GM18867 (cell line): ENCODE data around the gene AGBL4.

Source experiments
- ATAC-seq: cut with Tn5 transposase; IDR thresholded peaks from one replicate; pipeline ENCODE4 v1.9.1; 2021; ENCODE audit warnings: mild to moderate bottlenecking, moderate library complexity; ENCODE audit not compliant: unreplicated experiment

The AGBL4 gene

DNA sequence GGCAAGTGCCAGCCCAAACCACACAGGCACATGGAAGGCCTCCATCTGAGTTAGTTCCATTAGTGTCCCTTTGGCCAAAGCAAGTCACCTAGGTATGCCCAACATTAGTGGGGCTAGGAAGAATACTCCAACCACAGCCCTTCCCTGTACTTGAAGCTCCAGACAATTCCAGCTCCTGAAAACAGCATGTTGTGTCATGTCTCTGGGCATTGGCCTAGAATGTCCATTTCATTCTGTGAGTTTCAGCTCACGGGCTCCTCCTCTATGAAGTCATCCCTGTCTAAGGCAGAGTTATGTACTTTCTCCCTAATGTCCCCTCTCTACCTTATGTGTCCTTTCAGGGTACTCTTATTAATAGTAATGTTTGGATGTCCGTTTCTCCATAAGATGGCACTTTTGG is 1455.3 kb downstream of the AGBL4 start:
- no peak for ATAC-seq

DNA sequence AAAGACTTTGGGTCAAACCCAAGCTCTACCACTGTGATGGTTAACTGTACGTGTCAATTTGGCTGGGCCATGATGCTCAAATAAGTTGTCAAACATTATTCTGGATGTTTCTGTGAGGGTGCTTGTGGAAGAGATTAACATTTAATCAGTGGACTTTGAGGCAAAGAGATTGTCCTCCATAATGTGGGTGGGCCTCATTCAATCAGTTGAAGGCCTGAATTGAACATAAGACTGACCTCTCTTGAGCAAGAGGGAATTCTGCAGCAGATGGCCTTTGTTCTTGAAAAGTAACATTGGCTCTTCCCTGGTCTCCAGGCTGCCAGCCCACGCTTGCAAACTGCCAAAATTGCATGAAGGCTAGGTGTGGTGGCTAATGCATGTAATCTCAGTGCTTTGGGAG is 1457.3 kb downstream of the AGBL4 start:
- no peak for ATAC-seq

DNA sequence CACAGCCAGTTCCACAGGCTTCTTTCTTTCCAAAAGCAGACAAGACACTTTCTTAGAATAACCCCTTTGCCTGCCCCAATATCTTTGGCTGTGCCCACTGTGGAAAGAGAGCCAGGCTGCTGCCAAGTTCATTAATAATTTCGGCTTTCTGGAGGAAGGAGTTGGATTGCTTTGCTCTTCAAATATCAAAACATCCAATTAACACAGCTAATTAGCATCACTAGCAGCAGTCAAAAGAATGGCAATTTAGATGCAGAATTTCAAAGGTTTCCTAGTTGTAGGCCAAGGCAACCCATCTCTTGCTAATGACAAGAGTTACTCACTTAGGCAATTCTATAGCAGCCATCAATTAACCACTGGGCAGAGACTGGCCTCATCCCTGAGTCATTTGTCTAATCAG is 1460.7 kb downstream of the AGBL4 start:
- ATAC-seq: no peak

DNA sequence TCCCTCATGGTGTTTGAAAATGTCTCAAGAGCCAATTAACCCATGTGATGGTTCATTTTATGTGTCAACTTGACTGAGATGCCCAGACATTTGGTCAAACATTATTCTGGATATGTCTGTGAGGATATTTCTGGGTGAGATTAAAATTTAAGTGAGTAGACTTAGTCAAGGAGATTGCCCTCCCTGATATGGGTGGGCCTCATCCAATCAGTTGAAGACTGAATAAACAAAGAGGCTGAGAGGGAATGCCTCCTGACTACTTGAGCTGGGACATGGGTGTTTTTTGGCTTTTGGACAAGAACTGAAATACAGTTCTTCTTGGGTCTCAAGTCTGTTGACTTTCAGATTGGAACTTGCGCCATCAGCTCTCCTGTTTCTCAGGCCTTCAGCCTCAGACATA is 1462.3 kb downstream of the AGBL4 start:
- ATAC-seq: no peak

DNA sequence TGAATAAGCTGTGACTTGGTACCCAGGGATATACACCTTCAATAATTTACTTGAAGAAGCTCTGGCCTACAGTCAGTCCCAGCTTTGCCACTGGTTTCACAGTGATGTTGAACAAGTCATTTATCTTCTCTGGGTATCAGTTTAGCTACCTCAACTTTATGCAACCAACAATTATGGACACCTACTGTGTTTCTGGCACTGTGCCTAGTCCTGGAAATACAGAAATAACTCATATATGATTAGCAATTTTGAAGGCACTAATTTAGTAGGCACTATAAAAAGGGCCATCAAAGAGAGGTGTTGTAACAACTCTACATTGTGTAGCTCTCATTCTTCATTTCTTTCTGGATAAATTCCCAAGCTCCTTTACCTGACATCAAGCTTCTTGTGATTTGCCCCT is 1463.2 kb downstream of the AGBL4 start:
- ATAC-seq: no peak

DNA sequence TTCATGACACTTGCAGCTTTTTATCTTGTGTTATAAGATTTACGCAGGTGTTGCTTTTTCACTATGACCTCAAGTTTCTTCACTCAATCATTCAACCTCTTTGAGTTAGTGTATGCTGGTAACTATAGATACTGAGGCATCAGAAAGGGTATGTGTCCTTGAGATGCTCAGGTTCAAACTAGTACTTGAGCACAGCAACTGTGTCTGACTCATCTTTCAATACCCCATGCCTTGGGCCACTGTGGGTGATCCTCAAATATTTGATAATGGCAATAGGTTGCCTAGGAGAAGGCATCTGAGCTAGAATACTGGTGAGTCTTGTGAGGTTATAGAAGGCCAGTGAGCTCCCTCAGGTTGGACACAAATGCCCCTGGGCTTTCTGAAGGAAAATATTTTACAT is 1463.6 kb downstream of the AGBL4 start:
- no peak for ATAC-seq

DNA sequence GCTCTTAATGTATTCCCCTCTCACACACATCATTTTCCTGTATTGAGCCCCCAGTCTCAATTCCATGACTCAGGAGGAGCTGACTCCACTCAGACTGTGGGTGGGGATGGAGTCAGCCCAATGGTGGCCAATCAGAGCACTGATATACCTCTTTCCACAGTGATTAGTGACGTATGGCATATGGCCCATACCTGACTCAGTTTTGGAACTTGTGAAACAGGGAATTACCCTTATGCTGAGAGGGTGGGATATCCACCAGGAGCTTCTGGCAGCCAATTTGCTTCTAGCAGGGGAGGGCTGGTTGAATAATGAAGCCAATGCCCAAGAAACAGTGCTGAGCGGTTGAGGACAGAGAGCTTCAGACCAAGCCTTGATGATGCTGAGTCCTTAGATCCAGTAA is 1465.4 kb downstream of the AGBL4 start:
- no peak for ATAC-seq

DNA sequence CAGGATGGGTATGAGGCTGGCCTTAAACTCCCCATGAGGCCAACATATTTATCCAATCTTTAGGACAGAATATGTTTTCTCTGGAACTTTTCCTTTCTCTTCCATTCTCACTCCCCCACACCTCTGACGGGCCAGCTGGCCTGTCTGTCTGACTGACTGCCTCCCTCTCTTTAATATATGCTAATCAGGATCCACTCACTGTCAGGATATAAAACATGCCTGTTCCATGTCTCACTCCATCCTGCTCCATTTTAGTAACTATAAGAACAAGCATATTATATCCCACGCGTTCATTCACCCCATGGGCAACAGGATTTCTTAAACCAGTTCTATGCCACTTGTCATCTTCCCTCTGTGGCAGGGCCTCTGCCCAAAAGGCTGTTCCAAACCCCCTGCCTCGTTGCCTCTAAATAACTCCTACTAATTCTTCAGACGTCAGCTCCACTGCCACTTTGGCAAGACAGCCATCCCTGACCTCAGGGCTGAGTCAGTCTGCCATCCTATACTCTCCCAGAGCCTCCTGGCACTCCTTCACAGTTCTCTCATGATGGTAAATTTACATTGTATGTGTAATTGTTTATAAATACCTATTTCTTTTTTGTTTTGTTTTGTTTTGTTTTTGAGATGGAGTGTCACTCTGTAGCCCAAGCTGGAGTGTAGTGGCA is 1467.4 kb downstream of the AGBL4 start:
- ATAC-seq: no peak

DNA sequence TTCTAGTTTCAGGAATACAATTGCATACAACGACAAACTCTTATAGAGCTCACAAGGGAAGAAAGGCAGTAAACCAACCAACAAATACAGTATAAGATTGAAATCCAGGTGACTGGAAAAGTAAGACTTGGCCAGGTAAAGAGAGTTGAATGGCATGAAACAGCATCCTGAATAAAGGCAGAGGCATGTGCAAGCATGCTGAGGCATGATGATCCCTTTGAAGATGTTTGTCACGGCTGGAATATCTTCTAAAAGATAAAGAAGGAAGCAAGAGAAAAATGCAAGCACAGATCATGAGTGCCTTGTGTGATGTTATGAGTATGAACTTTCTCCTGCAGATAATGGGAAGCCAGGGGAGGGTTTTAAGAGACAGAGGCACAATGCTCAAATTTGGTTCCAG is 1468.5 kb downstream of the AGBL4 start:
- ATAC-seq: no peak

DNA sequence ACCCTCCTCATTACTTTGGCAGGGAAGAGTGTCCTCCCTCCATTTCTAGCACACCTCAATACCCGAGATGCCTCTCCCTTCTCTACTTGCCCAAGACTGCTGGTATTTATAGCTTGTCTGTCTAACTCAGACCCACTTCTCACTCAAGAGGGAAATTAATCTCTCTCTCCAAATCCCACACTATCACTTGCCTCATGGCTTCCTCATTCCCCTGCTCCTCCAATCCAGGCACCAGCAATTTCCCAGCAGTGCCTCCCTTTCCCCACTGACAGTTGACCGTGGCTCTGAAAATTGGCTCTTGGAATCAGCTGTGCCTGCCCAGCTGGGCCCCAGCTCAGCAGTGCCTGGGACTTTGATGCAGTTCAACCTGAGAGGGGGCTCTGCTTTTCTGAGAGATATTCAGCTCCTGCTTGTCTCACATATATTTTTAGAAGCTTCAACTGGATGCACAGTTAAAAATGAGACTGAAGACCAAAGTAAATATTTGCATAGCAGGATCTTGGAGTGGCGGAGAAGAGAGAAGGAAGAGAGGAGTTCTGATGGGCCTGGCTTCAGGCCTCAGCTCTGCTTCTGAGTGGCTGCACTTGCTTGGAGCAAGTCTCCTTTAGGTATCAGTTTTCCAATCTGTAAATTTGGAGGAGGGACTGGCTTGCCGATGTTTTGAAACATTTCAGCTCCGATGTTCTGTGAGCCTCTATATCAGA is 1470.7 kb downstream of the AGBL4 start:
- no peak for ATAC-seq

DNA sequence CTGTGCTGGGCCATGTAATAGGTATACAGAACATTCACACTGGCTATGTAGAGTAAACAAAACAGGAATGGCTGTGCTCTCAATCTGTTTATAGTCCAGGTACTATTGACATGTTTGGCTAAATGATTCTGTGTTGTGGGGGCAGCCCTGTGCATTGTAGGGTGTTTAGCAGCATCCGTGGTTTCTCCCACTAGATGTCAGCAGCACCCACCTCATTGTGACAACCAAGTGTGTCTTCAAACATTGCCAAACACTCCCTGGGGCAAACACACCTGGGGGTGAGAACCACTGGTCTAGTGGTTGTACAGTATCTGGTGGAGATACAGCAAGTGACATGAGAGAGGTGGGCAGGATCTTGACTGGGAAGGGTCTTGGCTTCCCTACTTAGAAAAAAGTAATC is 1471.3 kb downstream of the AGBL4 start:
- peak; percentile 56 for ATAC-seq

DNA sequence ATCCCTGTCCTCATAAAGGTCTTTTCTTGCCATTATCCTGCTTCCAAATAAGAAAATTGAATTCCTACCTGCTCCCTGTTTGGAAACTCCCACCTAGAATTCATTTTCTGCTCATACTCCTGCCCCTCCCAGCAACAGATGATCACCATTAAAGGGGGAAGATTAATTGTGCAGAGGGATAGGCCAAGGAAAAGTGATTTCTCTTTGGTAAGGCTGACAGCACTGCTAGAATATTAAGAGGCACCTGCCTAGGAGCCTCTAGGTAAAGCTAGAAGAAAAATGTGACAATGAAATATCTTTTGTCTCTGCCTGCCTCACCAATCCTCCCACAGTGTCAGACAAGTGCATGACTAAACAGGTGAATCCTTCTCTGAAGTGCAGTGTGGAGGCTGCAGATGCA is 1474.8 kb downstream of the AGBL4 start:
- no peak for ATAC-seq

DNA sequence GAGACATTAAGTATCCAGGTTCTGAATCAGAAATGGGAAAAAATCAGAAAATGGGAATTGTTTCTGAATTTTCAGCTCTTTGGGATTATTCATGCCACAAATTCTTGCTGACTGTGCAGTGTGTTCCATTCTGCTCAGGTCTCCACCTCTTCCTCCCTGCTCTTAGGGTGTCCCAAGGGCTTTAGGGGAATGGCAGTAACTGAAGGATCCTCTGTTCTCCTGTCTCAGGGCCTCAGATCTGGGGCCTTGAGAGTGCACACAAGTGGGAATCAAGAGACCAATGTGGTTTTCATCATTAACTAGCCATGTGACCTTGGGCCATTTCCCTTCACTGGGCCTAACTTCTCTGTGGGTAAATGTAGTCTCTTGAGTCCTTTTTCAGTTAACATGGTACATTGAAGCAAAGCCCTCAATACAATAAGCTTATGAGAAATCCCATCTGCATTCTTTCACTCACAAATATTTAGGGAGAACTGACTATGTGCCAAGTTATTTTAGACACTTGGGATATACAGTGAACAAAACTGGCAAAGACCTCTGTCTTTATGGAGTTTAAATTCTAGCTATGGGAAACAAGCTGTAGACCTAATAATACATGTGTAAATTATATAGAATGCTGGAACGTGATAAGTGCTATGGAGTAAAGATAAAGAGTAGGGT is 1476.1 kb downstream of the AGBL4 start:
- ATAC-seq: no peak

DNA sequence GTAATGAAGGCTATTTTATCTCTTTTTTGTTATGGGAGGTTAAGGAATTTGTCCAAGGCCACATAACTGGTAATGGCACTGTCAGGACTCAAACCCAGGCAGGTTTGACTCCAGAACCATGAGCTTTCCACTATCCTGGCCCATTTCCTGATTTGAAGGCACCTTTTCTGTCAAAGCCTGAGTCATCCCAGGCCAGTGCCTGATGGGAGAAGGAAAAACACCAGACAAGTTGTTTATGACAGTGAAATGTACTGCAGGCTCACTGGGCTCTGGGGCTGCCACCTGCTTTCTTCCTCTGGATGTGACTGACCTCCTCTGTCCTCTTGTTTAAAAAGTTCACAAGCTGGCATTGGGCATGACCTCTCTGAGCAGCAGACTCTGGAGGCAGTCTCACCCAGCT is 1479.9 kb downstream of the AGBL4 start:
- ATAC-seq: no peak

DNA sequence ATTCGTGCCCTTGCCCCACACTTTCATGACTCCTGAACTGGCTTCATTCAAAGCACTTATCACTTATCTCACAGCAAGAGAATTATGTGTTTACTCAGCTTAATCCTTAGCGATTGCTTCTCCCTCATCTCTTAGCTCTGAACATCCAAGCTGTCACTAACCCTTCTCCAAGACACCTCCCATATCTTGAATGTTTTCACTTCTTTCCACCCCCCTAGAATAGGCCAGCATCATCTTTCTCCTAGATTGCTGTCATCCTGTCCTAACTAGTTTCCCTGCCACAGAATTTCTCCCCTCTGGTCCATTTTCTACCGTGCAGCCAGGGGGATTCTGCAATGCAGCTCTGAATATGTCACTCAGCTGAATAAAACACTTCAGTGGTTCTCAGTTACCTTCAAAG is 1483.2 kb downstream of the AGBL4 start:
- ATAC-seq: no peak

DNA sequence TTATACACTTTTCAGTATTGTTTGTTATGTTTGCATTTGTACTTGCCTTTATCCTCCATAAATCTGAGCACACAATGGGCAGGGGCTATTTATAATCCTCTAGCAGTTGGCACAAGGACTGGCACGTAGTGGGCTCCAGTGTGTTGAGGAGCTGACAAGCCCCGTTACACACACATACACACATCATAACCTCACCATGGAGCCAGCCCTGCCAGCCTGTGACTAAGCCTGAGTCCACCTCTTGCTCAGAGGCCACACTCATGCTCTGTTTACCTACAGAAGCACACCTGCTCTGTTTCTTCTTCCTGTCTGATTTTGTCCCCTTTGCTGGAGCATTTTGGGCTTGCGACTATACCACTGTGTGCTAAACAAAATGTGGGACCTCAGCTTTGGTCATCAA is 1487.3 kb downstream of the AGBL4 start:
- ATAC-seq: no peak

DNA sequence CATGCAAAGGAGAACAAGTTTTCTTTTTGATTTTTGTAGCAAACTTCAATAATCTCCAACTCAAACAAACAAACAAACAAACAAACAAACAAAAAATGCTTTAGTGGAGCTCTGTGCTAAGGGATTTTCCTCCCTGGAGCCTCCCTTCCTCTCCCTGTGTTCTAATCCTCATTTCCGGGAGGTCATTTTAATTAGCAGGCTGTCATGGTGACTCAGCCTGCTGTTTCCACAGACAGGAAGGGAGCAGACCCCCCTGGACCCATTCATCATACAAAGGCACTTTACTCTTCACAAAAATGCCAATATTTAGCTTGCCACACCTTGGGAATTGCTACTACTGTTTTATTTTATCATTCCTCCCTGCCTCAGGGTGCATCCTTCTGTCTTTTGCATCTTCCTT is 1490.8 kb downstream of the AGBL4 start:
- no peak for ATAC-seq

DNA sequence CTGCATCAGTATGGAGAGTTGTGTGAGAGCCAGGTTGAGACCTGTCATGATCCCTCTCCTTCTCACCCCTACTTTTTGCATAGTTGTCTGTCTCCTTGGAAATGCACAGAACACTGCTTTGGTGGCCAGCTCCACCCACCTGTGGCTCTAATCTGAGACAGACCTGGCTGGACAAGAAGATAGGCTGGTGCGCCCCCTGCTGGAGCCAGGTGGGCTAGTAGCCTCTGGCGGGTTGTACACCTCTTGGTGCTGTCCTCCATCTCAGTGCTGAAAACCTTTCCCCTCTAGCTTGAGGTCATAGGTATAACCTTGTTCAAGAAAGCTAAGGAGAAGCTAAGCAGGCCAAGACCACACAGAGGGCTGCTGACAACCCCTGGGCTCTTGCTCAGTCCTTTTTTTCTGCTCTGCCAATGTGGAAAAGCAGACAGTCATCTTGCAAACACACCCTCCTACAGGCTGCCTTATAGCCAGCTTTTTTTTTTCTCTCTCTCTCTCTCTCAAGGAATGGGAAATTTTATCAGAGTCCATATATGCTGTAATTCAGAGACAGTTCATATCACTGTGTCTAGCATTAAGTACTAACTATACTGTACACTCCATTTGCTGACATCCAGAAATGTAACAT is 1492.9 kb downstream of the AGBL4 start:
- peak; percentile 84 for ATAC-seq

DNA sequence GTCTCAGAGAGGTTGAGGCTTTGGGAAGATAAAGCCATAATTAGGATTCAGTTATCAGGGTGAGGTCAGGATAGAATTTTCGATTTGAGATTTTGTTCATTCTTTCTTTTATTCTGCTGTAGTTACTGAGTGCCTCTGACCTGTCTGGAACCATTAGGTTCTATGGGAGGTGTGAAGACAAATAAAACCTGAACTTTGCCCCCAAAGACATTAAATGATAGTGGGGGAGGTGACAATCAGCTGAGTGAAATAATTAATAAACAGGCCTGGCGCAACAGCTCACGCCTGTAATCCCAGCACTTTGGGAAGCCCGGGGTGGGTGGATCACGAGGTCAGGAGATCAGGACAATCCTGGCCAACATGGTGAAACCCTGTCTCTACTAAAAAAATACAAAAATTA is 1496.7 kb downstream of the AGBL4 start:
- no peak for ATAC-seq

DNA sequence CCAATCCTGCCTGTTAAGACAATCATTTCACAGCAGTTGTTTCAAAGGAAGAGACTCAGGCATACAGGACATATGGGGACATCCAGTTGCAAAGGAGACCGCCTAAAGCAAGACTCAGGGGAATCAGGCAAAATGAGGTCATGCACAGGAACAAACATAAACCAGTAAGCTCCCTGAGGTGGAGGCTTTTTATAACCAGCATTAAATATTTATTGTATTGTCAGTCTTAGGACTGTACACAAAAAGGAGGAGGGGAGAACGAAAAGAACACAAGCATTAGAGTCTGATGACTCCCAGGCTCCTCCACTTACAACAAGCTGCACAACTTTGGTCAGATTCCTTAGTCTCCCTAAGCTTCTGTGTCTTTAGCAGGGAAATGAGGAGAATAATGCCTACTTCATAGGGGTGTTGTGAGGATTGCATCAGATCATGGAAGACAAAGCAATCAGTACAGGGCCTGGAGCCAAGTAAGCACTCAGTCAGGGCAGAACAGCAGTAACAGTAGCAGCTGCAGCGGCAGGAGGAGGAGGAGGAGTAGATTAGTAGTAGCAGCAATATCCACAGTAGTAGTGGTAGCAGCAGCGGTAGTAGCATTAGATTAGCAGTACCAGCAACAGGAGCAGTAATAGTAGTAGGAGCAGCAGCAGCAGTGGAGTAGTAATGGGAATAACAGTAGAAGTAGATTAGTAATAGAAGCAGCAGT is 1497.6 kb downstream of the AGBL4 start:
- no peak for ATAC-seq

DNA sequence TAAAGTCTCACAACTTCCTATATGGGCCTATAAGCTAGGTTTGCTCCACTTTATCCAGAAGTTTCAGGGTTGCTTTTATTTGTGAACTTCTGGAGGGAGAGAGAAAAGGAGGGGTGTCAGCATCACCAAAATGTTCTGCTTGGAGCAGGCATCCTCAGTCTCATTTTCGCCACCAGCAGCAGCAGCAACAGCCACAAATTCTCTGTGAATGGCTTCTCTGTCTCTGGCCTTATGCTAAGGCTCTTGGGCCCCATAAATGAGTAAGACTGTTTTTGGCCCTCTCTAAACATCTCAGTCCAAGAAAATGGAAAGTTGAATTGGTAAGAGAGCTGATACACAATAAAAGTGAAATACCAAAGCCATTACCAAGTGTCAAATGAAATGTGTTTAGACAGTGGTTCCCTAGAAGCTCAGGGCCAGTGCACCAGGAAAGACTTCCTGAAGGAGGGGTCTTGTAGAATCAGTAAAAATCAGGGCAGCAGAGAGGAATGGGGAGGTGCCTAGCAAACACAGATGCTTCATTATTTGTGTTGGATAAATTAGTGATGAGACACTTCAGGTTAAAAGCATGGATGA is 1498.8 kb downstream of the AGBL4 start:
- ATAC-seq: no peak
